ENCODE measurements around the gene FAM47E. TPM values are rescaled to one million over a fixed set of nuclear protein-coding genes. Genes with fewer than 3 reads are reported as not detected.

The FAM47E gene
- total RNA-seq, 3 donors from 2014 or later (not counting 1 experiment from before 2014, with no cell fraction given) = 0.21 to 0.85 TPM; not detected in 1

- Mint-ChIP-seq H3K9me3 (peaks cover 0 to 10% of the 10 kb centered on the region in 2 donors), H3K27me3 (ENCODE audit: low read depth in 2 of 2) (peaks cover 14 to 19% of the 10 kb centered on the region in 2 donors), H3K36me3 (peaks cover 9% of the 10 kb centered on the region), H3K4me3 (no peak overlapping the region), H3K4me1 (no peaks in the 10 kb centered on the region), H3K27ac (no peak overlapping the region)
- peaks cover 7% of the 10 kb centered on the region for H3K9me3 ChIP-seq (ENCODE audit: control insufficient read depth, insufficient read depth, low read length)
- TF ChIP-seq, protein P1, sequence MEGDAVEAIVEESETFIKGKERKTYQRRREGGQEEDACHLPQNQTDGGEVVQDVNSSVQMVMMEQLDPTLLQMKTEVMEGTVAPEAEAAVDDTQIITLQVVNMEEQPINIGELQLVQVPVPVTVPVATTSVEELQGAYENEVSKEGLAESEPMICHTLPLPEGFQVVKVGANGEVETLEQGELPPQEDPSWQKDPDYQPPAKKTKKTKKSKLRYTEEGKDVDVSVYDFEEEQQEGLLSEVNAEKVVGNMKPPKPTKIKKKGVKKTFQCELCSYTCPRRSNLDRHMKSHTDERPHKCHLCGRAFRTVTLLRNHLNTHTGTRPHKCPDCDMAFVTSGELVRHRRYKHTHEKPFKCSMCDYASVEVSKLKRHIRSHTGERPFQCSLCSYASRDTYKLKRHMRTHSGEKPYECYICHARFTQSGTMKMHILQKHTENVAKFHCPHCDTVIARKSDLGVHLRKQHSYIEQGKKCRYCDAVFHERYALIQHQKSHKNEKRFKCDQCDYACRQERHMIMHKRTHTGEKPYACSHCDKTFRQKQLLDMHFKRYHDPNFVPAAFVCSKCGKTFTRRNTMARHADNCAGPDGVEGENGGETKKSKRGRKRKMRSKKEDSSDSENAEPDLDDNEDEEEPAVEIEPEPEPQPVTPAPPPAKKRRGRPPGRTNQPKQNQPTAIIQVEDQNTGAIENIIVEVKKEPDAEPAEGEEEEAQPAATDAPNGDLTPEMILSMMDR (IDR thresholded peaks at IDR 0.05) = no peak
- WGBS (ENCODE audit: insufficient coverage) = 0% methylated on average over 1 of the region's 1 CpG
- no peaks in the 10 kb centered on the region for H3K36me3 ChIP-seq (ENCODE audit: control insufficient read depth, insufficient read depth, low read length)
- DNase-seq (no peak), ATAC-seq (no peak)
- intact Hi-C loops (cut with micrococcal nuclease) = no loop called here
- no peak overlapping the region for H3K27ac ChIP-seq (ENCODE audit: low read length)
- no peaks in the 10 kb centered on the region for H3K27me3 ChIP-seq (ENCODE audit: control insufficient read depth, insufficient read depth, low read length)
- H3K4me3 ChIP-seq (ENCODE audit: low read length) = no peak overlapping the region
- H3K4me1 ChIP-seq (ENCODE audit: control insufficient read depth, insufficient read depth, low read length) = no peaks in the 10 kb centered on the region
These were observed 25.1 kb upstream of the FAM47E start for GRCh38 chr4:76226418-76226817.

- Mint-ChIP-seq H3K27me3 (ENCODE audit: low read depth in 2 of 2) (peaks cover 8 to 10% of the 10 kb centered on the region in 2 donors), H3K4me1 (no peaks in the 10 kb centered on the region), H3K36me3 (peaks cover 9% of the 10 kb centered on the region), H3K9me3 (peaks cover 0 to 13% of the 10 kb centered on the region in 2 donors), H3K4me3 (no peak overlapping the region), H3K27ac (no peak overlapping the region)
- no peaks in the 10 kb centered on the region for H3K4me1 ChIP-seq (ENCODE audit: control insufficient read depth, insufficient read depth, low read length)
- no peak overlapping the region for H3K27ac ChIP-seq (ENCODE audit: low read length)
- TF ChIP-seq, protein P1 (IDR thresholded peaks at IDR 0.05) = no peak
- intact Hi-C loops (cut with micrococcal nuclease) = no loop called here
- DNase-seq = no peak
- peaks cover 7% of the 10 kb centered on the region for H3K9me3 ChIP-seq (ENCODE audit: control insufficient read depth, insufficient read depth, low read length)
- no peaks in the 10 kb centered on the region for H3K36me3 ChIP-seq (ENCODE audit: control insufficient read depth, insufficient read depth, low read length)
- no peak for ATAC-seq
- 83% methylated on average over 1 of the region's 1 CpG for WGBS (ENCODE audit: insufficient coverage)
- H3K4me3 ChIP-seq (ENCODE audit: low read length) = no peak overlapping the region
- no peaks in the 10 kb centered on the region for H3K27me3 ChIP-seq (ENCODE audit: control insufficient read depth, insufficient read depth, low read length)
These were observed 18.8 kb upstream of the FAM47E start for GRCh38 chr4:76232681-76233080.

DNA sequence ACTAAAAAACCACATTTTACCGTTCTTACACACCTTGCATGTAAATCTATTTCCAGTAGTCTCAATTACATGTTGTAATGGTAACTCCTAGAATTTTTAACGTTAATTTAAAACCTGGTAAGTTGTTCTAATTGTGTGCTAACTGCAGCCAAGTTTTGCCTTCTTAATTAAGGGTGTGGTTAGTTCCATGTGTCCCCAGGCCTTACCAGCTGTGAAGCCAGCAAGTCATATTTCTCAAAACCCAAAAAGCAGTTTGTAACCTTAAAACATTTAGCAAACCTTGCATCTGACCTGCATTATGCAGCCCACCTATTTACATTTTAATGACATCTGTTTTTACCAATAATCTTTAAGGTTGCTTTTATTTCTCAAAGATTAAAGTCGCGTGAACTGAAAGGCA lies 18.4 kb upstream of the FAM47E start:
- intact Hi-C loops (cut with micrococcal nuclease) = no loop called here
- no peak for ATAC-seq
- no peak overlapping the region for H3K4me3 ChIP-seq (ENCODE audit: low read length)
- WGBS (ENCODE audit: insufficient coverage) = 91% methylated on average over 3 of the region's 4 CpGs
- Mint-ChIP-seq H3K27me3 (ENCODE audit: low read depth in 2 of 2) (peaks cover 10% of the 10 kb centered on the region in 2 donors), H3K9me3 (peaks cover 0 to 13% of the 10 kb centered on the region in 2 donors), H3K4me1 (no peaks in the 10 kb centered on the region), H3K36me3 (peaks cover 9% of the 10 kb centered on the region), H3K4me3 (no peak overlapping the region), H3K27ac (no peak overlapping the region)
- no peak for DNase-seq
- H3K27me3 ChIP-seq (ENCODE audit: control insufficient read depth, insufficient read depth, low read length) = no peaks in the 10 kb centered on the region
- H3K27ac ChIP-seq (ENCODE audit: low read length) = no peak overlapping the region
- no peaks in the 10 kb centered on the region for H3K4me1 ChIP-seq (ENCODE audit: control insufficient read depth, insufficient read depth, low read length)
- TF ChIP-seq, protein P1 (IDR thresholded peaks at IDR 0.05) = no peak
- H3K9me3 ChIP-seq (ENCODE audit: control insufficient read depth, insufficient read depth, low read length) = peaks cover 6% of the 10 kb centered on the region
- no peaks in the 10 kb centered on the region for H3K36me3 ChIP-seq (ENCODE audit: control insufficient read depth, insufficient read depth, low read length)

- Mint-ChIP-seq H3K27ac (no peak overlapping the region), H3K9me3 (peaks cover 0 to 12% of the 10 kb centered on the region in 2 donors), H3K36me3 (peaks cover 9% of the 10 kb centered on the region), H3K27me3 (ENCODE audit: low read depth in 2 of 2) (peaks cover 10% of the 10 kb centered on the region in 2 donors), H3K4me1 (no peaks in the 10 kb centered on the region), H3K4me3 (no peak overlapping the region)
- no peak for ATAC-seq
- TF ChIP-seq, protein P1 (IDR thresholded peaks at IDR 0.05) = no peak
- intact Hi-C loops (cut with micrococcal nuclease) = no loop called here
- Histone ChIP-seq H3K27me3 (ENCODE audit: control insufficient read depth, insufficient read depth, low read length) (no peaks in the 10 kb centered on the region), H3K36me3 (ENCODE audit: control insufficient read depth, insufficient read depth, low read length) (no peaks in the 10 kb centered on the region), H3K4me3 (ENCODE audit: low read length) (no peak overlapping the region), H3K27ac (ENCODE audit: low read length) (no peak overlapping the region), H3K9me3 (ENCODE audit: control insufficient read depth, insufficient read depth, low read length) (peaks cover 3% of the 10 kb centered on the region), H3K4me1 (ENCODE audit: control insufficient read depth, insufficient read depth, low read length) (no peaks in the 10 kb centered on the region)
- 76% methylated on average over 2 of the region's 2 CpGs for WGBS (ENCODE audit: insufficient coverage)
- DNase-seq = no peak
These were observed 18.0 kb upstream of the FAM47E start for GRCh38 chr4:76233529-76233928.

Measured in natural killer cell (primary cell).